Measurements from ENCODE around the gene MYD88.

DNA sequence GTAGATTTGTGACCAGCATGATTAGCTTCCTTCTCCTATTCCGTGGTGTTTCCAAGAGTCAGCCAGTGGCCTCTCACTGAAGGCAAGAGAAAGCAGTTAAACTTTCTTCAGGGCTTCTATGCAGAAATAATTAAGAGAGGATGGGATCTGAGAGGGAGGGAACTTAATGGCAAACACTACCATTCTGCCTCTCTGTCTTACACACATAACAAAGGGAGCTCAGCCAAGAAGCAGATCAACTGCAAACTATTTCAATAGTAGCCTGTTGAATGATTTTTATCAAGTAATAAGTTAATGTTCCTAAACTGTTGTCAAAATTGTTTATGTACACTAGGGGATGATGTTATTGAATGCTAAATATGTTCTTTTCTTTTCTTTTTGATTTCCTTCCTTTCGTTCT, 38.7 kb downstream of the MYD88 start:
- TF ChIP-seq EZH2 (IDR thresholded peaks at IDR 0.05; ENCODE audit: insufficient read depth, poor library complexity, severe bottlenecking) (no peak), EZH2phosphoT487 (IDR thresholded peaks at IDR 0.05; ENCODE audit: insufficient read depth, low read depth) (no peak)
